Activated T-helper 2 cell treated with anti-CD3 and anti-CD28 coated beads, Interferon-gamma antibody, Interleukin-2, Interleukin-4, amounts not matched to agents 10 μg/mL and 5 μg/mL and 100 μg/mL, durations not matched to agents 14 hours and 24 hours and 36 hours (primary cell): ENCODE measurements around the gene SSU72. TPM values are rescaled to one million over a fixed set of nuclear protein-coding genes. Genes with fewer than 3 reads are reported as not detected.

ENCODE experiments used
- total RNA-seq: library from RNA; stranded (reverse); gene quantifications from 2 replicates; pipeline ENCODE4 v1.2.3, GENCODE V29; 2022

SSU72 gene
- total RNA-seq, 1 donor from 2014 or later, result 123 TPM

Other genes with a start within 250 kb of the SSU72 start
- gene TAS1R3, start 243.6 kb downstream of the SSU72 start, total RNA-seq, result 0.32 and 0.44 TPM in 2 replicates
- 53.8 and 60.7 TPM in 2 replicates for gene DVL1, start 225.4 kb downstream of the SSU72 start, total RNA-seq
- gene MXRA8, start 216.3 kb downstream of the SSU72 start, total RNA-seq, result 0.21 TPM in 1 of 2 replicates, not detected in the other
- gene AURKAIP1, start 199.7 kb downstream of the SSU72 start, total RNA-seq, result 133 TPM in 2 replicates
- 123 and 124 TPM in 2 replicates for gene CCNL2, start 175.5 kb downstream of the SSU72 start, total RNA-seq
- gene MRPL20, start 167.6 kb downstream of the SSU72 start, total RNA-seq, result 143 and 154 TPM in 2 replicates
- gene ANKRD65, start 153.6 kb downstream of the SSU72 start, total RNA-seq, result not detected in 2 replicates
- gene VWA1, start 139.2 kb downstream of the SSU72 start, total RNA-seq, result 4.0 and 4.7 TPM in 2 replicates
- 0.53 and 0.62 TPM in 2 replicates for gene ATAD3C, start 125.2 kb downstream of the SSU72 start, total RNA-seq
- gene ATAD3B, start 103.1 kb downstream of the SSU72 start, total RNA-seq, result 68.0 and 70.9 TPM in 2 replicates
- 71.5 and 78.5 TPM in 2 replicates for gene ATAD3A, start 62.7 kb downstream of the SSU72 start, total RNA-seq
- 0.25 and 0.48 TPM in 2 replicates for gene TMEM240, start 34.2 kb downstream of the SSU72 start, total RNA-seq
- 10.4 and 11.8 TPM in 2 replicates for gene FNDC10, start 25.3 kb upstream of the SSU72 start, total RNA-seq
- gene MIB2, start 40.6 kb upstream of the SSU72 start, total RNA-seq, result 30.2 and 32.7 TPM in 2 replicates
- gene MMP23B, start 57.3 kb upstream of the SSU72 start, total RNA-seq, result 0.94 and 1.4 TPM in 2 replicates
- 32.1 and 32.4 TPM in 2 replicates for gene CDK11B, start 84.1 kb upstream of the SSU72 start, total RNA-seq
- 41.9 and 42.9 TPM in 2 replicates for gene SLC35E2B, start 117.9 kb upstream of the SSU72 start, total RNA-seq
- gene CDK11A, start 149.5 kb upstream of the SSU72 start, total RNA-seq, result 58.5 and 63.1 TPM in 2 replicates
- gene NADK, start 203.6 kb upstream of the SSU72 start, total RNA-seq, result 81.8 and 84.5 TPM in 2 replicates